ENCODE data around the gene NOTO. TPM values are rescaled to one million over a fixed set of nuclear protein-coding genes. Genes with fewer than 3 reads are reported as not detected.

NOTO gene
- total RNA-seq, 1 experiment from 2014 or later: 0.66 TPM

DNA sequence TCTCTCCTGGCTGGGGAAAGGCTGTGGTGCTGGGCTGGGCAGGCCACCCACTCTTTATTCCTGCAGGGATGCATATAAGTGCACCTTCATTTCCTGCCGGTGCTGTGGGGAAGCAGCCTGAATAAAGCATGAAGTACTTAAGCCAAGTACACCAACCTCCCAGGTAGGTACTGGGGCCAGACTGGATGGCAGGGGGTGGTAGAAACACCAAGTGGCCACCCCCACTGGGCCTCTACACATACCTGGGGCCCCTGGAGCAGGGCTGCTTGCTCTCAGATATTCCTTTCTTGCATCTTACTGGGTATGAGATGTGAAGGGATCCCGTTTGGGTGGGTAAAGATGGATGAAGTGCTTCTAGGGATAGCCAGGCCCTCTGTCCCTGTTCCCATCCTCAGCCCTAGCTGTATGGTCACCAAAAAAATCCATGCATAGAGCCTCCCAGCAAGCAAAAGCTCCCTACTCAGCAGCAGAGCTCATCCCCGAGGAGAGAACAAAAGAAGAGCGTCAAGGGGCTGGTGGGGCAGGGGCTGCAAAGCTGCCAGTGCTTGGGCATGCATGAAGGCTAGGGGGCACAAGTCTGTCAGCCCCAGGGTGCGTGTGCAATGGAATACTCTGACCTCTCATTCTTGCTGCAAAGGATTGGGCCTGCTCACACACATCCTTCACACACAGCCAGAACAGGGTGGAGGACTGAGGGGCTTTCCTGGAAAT lies 53.7 kb downstream of the NOTO start:
- Mint-ChIP-seq H3K27ac (peak overlapping the region in 2 of 3 experiments; percentile 34 to 50; a peak in 3 of 7 replicates), H3K36me3 (ENCODE audit: insufficient read depth in 1 of 3, low read depth in 3 of 3) (peaks cover 26 to 55% (median 33%) of the 10 kb centered on the region in 3 experiments), H3K4me3 (no peak overlapping the region), H3K4me1 (peaks cover 17 to 18% of the 10 kb centered on the region in 2 experiments), H3K27me3 (ENCODE audit: low read depth) (no peaks in the 10 kb centered on the region), H3K9me3 (no peaks in the 10 kb centered on the region; a peak in 1 of 5 replicates)
- no peaks in the 10 kb centered on the region for H3K79me1 ChIP-seq (ENCODE audit: insufficient read depth, low read depth, low read length, poor library complexity, severe bottlenecking)
- no peak overlapping the region for H2AFZ ChIP-seq (ENCODE audit: low read length)
- no peaks in the 10 kb centered on the region for H3K79me2 ChIP-seq (ENCODE audit: insufficient read depth, low read length)
- no peak overlapping the region for H3T11ph ChIP-seq (ENCODE audit: low read length)
- no peak for DNase-seq
- H4K91ac ChIP-seq (ENCODE audit: insufficient read length, low read depth, low read length): no peak overlapping the region
- H4K20me1 ChIP-seq (ENCODE audit: control insufficient read depth, insufficient read depth, insufficient read length): no peaks in the 10 kb centered on the region
- no peaks in the 10 kb centered on the region for H3K23me2 ChIP-seq (ENCODE audit: insufficient read length, low read depth, low read length, poor library complexity, severe bottlenecking)
- H3K4ac ChIP-seq (ENCODE audit: low read depth, low read length): no peak overlapping the region
- no CpG with 5 or more reads among the region's 5 CpGs for WGBS (ENCODE audit: extremely low coverage, insufficient read length, low lambda C conversion rate)
- no peak overlapping the region for H2BK120ac ChIP-seq (ENCODE audit: low read depth, low read length, poor library complexity, severe bottlenecking)
- H2AK5ac ChIP-seq (ENCODE audit: insufficient read length, low read length): no peak overlapping the region
- H3K9me3 ChIP-seq (ENCODE audit: control insufficient read depth, low read depth, low read length): no peaks in the 10 kb centered on the region
- no peak overlapping the region for H2BK15ac ChIP-seq (ENCODE audit: low read depth, low read length)
- no peak overlapping the region for H2BK20ac ChIP-seq (ENCODE audit: low read depth, low read length, poor library complexity, severe bottlenecking)
- no peak overlapping the region for H2BK12ac ChIP-seq (ENCODE audit: insufficient read length, low read depth, low read length)
- H3K23ac ChIP-seq (ENCODE audit: insufficient read length, low read depth, low read length): no peak overlapping the region
- TF ChIP-seq, protein P1, sequence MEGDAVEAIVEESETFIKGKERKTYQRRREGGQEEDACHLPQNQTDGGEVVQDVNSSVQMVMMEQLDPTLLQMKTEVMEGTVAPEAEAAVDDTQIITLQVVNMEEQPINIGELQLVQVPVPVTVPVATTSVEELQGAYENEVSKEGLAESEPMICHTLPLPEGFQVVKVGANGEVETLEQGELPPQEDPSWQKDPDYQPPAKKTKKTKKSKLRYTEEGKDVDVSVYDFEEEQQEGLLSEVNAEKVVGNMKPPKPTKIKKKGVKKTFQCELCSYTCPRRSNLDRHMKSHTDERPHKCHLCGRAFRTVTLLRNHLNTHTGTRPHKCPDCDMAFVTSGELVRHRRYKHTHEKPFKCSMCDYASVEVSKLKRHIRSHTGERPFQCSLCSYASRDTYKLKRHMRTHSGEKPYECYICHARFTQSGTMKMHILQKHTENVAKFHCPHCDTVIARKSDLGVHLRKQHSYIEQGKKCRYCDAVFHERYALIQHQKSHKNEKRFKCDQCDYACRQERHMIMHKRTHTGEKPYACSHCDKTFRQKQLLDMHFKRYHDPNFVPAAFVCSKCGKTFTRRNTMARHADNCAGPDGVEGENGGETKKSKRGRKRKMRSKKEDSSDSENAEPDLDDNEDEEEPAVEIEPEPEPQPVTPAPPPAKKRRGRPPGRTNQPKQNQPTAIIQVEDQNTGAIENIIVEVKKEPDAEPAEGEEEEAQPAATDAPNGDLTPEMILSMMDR (conservative IDR thresholded peaks at IDR 0.05): no peak
- H2BK5ac ChIP-seq (ENCODE audit: insufficient read length, low read length): no peak overlapping the region
- H4K5ac ChIP-seq (ENCODE audit: insufficient read length, low read depth, low read length): no peak overlapping the region
- no peak overlapping the region for H3K9ac ChIP-seq (ENCODE audit: extremely low read depth, insufficient read length, low read length)
- no peak overlapping the region for H3K27ac ChIP-seq (ENCODE audit: insufficient read length, low read depth, low read length)
- no peak overlapping the region for H3K56ac ChIP-seq (ENCODE audit: insufficient read length, low read depth, low read length)
- H3K18ac ChIP-seq (ENCODE audit: insufficient read length, low read depth, low read length): no peak overlapping the region
- H3K4me1 ChIP-seq (ENCODE audit: insufficient read depth, low read length): no peaks in the 10 kb centered on the region
- no peaks in the 10 kb centered on the region for H3K27me3 ChIP-seq (ENCODE audit: insufficient read depth, low read length)
- no peak overlapping the region for H3K14ac ChIP-seq (ENCODE audit: insufficient read depth, low read length)
- H4K8ac ChIP-seq (replicated peaks; ENCODE audit: insufficient read length, low read depth, low read length): no peak overlapping the region
- no peak overlapping the region for H3K4me2 ChIP-seq (ENCODE audit: insufficient read depth, insufficient read length, low read length)

All from H9 (cell line).